HG03196 (cell line): ENCODE data around the gene DNAJC25.
"Not testable (repeated sequence)": the region's sequence is repeated elsewhere in the genome, so short reads cannot be mapped to it uniquely, and the experiment has no call there.

Source experiments
- ATAC-seq: cut with Tn5 transposase; IDR thresholded peaks from one replicate; pipeline ENCODE4 v1.9.1; 2021; ENCODE audit not compliant: unreplicated experiment

The DNAJC25 gene

GRCh38 chr9:111663301-111663823 is 32.2 kb downstream of the DNAJC25 start:
- ATAC-seq = no peak

DNA sequence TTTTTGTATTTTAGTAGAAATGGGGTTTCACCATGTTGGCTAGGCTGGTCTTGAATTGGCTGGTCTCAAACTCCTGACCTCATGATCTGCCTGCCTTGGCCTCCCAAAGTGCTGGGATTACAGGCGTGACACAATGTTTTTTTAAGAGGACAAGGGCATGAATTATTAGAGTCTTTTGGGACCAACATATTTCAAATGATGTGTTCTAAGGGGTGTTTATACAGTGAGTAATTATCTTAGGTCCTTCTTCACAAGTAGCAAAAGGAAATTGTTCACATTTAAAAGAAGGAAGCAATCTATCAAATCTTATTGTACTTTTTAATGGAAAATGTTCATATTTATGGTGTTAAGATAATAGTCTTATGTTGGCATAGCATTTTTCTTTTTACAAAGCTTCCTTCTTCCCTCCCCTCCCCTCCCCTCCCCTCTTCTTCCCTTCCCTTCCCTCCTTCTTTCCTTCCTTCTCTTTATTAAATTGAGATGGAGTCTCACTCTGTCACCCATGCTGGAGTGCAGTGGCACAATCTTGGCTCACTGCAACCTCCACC is 37.0 kb downstream of the DNAJC25 start:
- no peak for ATAC-seq

- ATAC-seq = not testable (repeated sequence)
Observed at GRCh38 chr9:111668601-111669000, 37.5 kb downstream of the DNAJC25 start.

GRCh38 chr9:111674319-111674718 is 43.2 kb downstream of the DNAJC25 start:
- ATAC-seq = no peak

DNA sequence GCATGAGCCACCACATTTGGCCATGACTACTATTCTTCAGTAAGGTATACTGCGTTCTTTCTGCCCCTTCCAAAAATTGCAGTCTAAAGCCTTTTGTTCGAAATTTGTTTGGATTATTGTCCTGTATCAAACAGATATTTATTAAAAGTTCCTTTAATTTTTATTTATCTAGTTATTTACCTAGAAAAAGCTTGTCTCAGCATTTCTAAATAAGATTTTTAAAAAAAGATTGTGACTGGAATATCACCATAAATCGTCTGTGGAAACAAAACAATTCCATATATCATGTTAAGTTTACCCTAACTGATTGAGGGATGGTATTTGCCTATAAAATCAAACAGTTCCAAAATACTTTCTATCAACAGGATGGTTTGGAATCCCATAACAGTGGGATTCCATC is 45.0 kb downstream of the DNAJC25 start:
- ATAC-seq = no peak

- ATAC-seq = no peak
Observed at GRCh38 chr9:111678293-111678692, 47.2 kb downstream of the DNAJC25 start.

- no peak for ATAC-seq
Observed at GRCh38 chr9:111679199-111679598, 48.1 kb downstream of the DNAJC25 start.

- ATAC-seq = no peak
Observed at GRCh38 chr9:111683392-111683791, 52.3 kb downstream of the DNAJC25 start.

DNA sequence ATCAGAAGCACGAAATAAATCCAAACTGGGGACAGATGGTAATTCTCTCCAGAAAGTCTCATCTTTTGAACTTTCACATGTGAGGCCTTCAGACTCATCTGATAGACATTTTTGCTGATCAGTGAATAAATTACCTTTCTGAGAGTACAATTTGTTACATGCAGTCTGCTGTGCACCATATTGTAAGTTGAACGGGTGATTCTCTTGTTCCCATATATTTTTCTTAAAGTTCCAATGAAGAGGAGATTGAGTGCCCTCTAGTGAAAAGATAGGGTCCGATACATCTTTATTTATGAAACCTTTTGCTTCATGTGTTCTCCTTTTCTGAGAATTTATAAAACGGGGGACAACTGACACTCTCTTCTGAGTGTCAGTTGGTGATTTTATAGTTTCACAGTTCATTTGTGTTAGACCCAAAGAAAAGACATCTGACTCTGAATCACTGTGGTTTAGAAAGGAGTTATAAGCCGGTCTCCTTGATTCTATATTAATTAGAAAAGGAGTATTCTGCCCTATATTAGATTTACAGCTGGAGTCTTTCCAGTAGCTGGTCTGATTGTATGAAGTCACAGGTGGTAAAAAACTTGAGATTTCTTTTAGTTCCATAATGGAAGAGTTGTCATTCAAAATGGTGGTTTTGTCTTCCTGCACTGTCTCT is 60.7 kb downstream of the DNAJC25 start:
- no peak for ATAC-seq

GRCh38 chr9:111696796-111697195 is 65.7 kb downstream of the DNAJC25 start:
- no peak for ATAC-seq

GRCh38 chr9:111700776-111701175 is 69.6 kb downstream of the DNAJC25 start:
- no peak for ATAC-seq
